A549 (cell line): ENCODE measurements around the gene SGSM1. TPM values are rescaled to one million over a fixed set of nuclear protein-coding genes. Genes with fewer than 3 reads are reported as not detected.
A peak's percentile ranks its signal among the peaks of the same experiment; 100 is the strongest.

Experiments used
- ATAC-seq, 2 experiments: fragments of 200-7000 bp in 1 of 2; fragments of >200 bp in 1 of 2; cut with Nextera tagmentation in 1 of 2; cut with Tn5 transposase in 1 of 2; 3 replicates each; pipeline versions ENCODE4 v1.8.0 to v1.9.1; 2018 to 2020; ENCODE audit warnings: mild to moderate bottlenecking in 1 of 2, moderate library complexity in 1 of 2
- CTCF ChIA-PET: fragments of 300-600 bp; sonication (Branson Sonifier 250); formaldehyde crosslinking; extraction: SDS; loops from one replicate; lab custom pipeline; 2021; ENCODE audit warnings: antibody characterized with exemption, inconsistent platforms; lab: Yijun Ruan, JAX
- POLR2A ChIA-PET: fragments of 350-600 bp; formaldehyde crosslinking; extraction: SDS; loops from one replicate; lab custom pipeline; 2021; ENCODE audit warnings: antibody characterized with exemption, inconsistent platforms; lab: Yijun Ruan, JAX
- DNase-seq, 2 experiments: peaks; one replicate each; pipeline versions ENCODE4 v3.0.0 to v3.0.0-alpha.2; 2011 to 2016; ENCODE audit warnings: low read depth in 1 of 2, low spot score in 1 of 2
- FAIRE-seq: peaks from 2 replicates; lab custom pipeline; 2011; peaks lifted over from hg19 to GRCh38; lab: Jason Lieb, UNC
- H3K27ac ChIP-seq, 2 experiments: fragments of >200 bp; sonication (Bioruptor Twin); formaldehyde crosslinking; 3 replicates each; pipeline ENCODE4 v1.5.1; 2016 to 2017
- H3K4me1 ChIP-seq: fragments of >200 bp; sonication (Bioruptor Twin); formaldehyde crosslinking; 3 replicates; pipeline ENCODE4 v1.6.1; 2016
- H3K4me2 ChIP-seq: fragments of >200 bp; sonication (Bioruptor Twin); formaldehyde crosslinking; 3 replicates; pipeline ENCODE4 v1.6.1; 2016
- H3K4me3 ChIP-seq: fragments of >200 bp; sonication (Bioruptor Twin); formaldehyde crosslinking; 3 replicates; pipeline ENCODE4 v1.5.1; 2016
- H3K9me3 ChIP-seq: fragments of >200 bp; sonication (Bioruptor Twin); formaldehyde crosslinking; 3 replicates; pipeline ENCODE4 v1.6.1; 2016
- CBX8 ChIP-seq: fragments of 200-600 bp; sonication (generic); IDR thresholded peaks from 2 replicates; pipeline ENCODE4 v1.6.1; 2016
- CEBPB ChIP-seq, 2 experiments: fragments of >200 bp in 1 of 2; sonication (Bioruptor Twin) in 1 of 2; formaldehyde crosslinking in 1 of 2; IDR thresholded peaks; 2 replicates each; pipeline ENCODE4 v1.6.1; 2012 to 2016
- EP300 ChIP-seq, 2 experiments: fragments of >200 bp; sonication (Bioruptor Twin); formaldehyde crosslinking; IDR thresholded peaks; 2 replicates in 1 of 2; 3 replicates in 1 of 2; pipeline ENCODE4 v1.6.1; 2016 to 2017
- FOXS1 ChIP-seq: fragments of 250-450 bp; sonication (Bioruptor Pico); IDR thresholded peaks from 2 replicates; pipeline ENCODE4 v1.5.0; 2020; ENCODE audit warnings: mild to moderate bottlenecking, moderate library complexity
- HDAC2 ChIP-seq: fragments of 200-600 bp; sonication (generic); IDR thresholded peaks from 2 replicates; pipeline ENCODE4 v1.6.1; 2016
- HOXB13 ChIP-seq: fragments of 250-450 bp; sonication (Bioruptor Pico); IDR thresholded peaks from 2 replicates; pipeline ENCODE4 v1.5.0; 2020; ENCODE audit warnings: low read depth, mild to moderate bottlenecking, moderate library complexity
- HOXB5 ChIP-seq: fragments of 250-450 bp; sonication (Bioruptor Pico); IDR thresholded peaks from 2 replicates; pipeline ENCODE4 v1.5.0; 2020; ENCODE audit warnings: mild to moderate bottlenecking, moderate library complexity
- JUNB ChIP-seq: fragments of >200 bp; sonication (Bioruptor Twin); formaldehyde crosslinking; IDR thresholded peaks from 2 replicates; pipeline ENCODE4 v1.6.1; 2016
- KDM1A ChIP-seq: fragments of 200-600 bp; sonication (generic); IDR thresholded peaks from 2 replicates; pipeline ENCODE4 v1.6.1; 2016; ENCODE audit warnings: low read depth, mild to moderate bottlenecking
- NR3C1 ChIP-seq: fragments of >200 bp; sonication (Bioruptor Twin); formaldehyde crosslinking; IDR thresholded peaks from 3 replicates; pipeline ENCODE4 v1.6.1; 2017
- POLR2A ChIP-seq: IDR thresholded peaks from 2 replicates; pipeline ENCODE4 v1.6.1; 2012; ENCODE audit warnings: mild to moderate bottlenecking, low read length
- RAD21 ChIP-seq, 2 experiments: fragments of >200 bp in 1 of 2; sonication (Bioruptor Twin) in 1 of 2; formaldehyde crosslinking in 1 of 2; IDR thresholded peaks in 1 of 2; conservative IDR thresholded peaks in 1 of 2; 2 replicates in 1 of 2; 3 replicates in 1 of 2; pipeline ENCODE4 v1.6.1; 2012 to 2018; ENCODE audit warnings: inconsistent platforms in 1 of 2
- RARB ChIP-seq: fragments of 250-450 bp; sonication (Bioruptor Pico); IDR thresholded peaks from 2 replicates; pipeline ENCODE4 v1.8.0; 2021; ENCODE audit warnings: mild to moderate bottlenecking, moderate library complexity
- RCOR1 ChIP-seq: fragments of 150-350 bp; IDR thresholded peaks from 2 replicates; pipeline ENCODE4 v1.6.1; 2014; ENCODE audit warnings: antibody characterized with exemption, low read length, low read depth
- RNF2 ChIP-seq: fragments of 200-600 bp; sonication (generic); IDR thresholded peaks from 2 replicates; pipeline ENCODE4 v1.6.1; 2016; ENCODE audit warnings: low read depth, mild to moderate bottlenecking, antibody characterized with exemption, moderate library complexity, borderline replicate concordance
- SMC3 ChIP-seq: fragments of >200 bp; sonication (Bioruptor Twin); formaldehyde crosslinking; IDR thresholded peaks from 3 replicates; pipeline ENCODE4 v1.6.1; 2018; ENCODE audit warnings: inconsistent platforms
- ZC3H11A ChIP-seq: fragments of 450-650 bp; IDR thresholded peaks from 2 replicates; pipeline ENCODE4 v1.6.1; 2014; ENCODE audit warnings: antibody characterized with exemption, mild to moderate bottlenecking
- ZFP36 ChIP-seq: fragments of 450-650 bp; IDR thresholded peaks from 2 replicates; pipeline ENCODE4 v1.6.1; 2014; ENCODE audit warnings: borderline replicate concordance; ENCODE audit not compliant: partially characterized antibody
- ZSCAN20 ChIP-seq: fragments of 250-450 bp; sonication (Bioruptor Pico); IDR thresholded peaks from 2 replicates; pipeline ENCODE4 v1.8.0; 2022; ENCODE audit warnings: mild to moderate bottlenecking, moderate library complexity
- WGBS: methylation state at CpG from one replicate; pipeline ENCODE4 v1.1.6; 2017; ENCODE audit errors: missing lambda C conversion rate; 5-methylcytosine and 5-hydroxymethylcytosine counted together
- polyA plus RNA-seq, 4 experiments: library from polyadenylated mRNA; depleted of rRNA in 3 of 4; stranded (reverse); fragments of >200 nt; fragmentation: RNase III in 1 of 4; extraction: RNeasy Plus Mini Kit Qiagen cat#74134 plus additional on column Dnase treatment in 1 of 4; gene quantifications; 2 replicates in 3 of 4; 3 replicates in 1 of 4; pipeline ENCODE4 v1.2.3, GENCODE V29; 2011 to 2017
- TF ChIP-seq, protein P1 (sequence below): fragments of 150-350 bp; IDR thresholded peaks from 2 replicates; pipeline ENCODE4 v1.6.1; 2014; ENCODE audit warnings: low read depth, mild to moderate bottlenecking, low read length
- TF ChIP-seq, protein P2 (sequence below): IDR thresholded peaks from 2 replicates; pipeline ENCODE4 v1.6.1; 2012; ENCODE audit warnings: low read depth, borderline replicate concordance
- TF ChIP-seq, protein P3 (sequence below): fragments of >200 bp; sonication (Bioruptor Twin); formaldehyde crosslinking; IDR thresholded peaks from 2 replicates; pipeline ENCODE4 v1.6.1; 2016
- TF ChIP-seq, protein P4 (sequence below): fragments of 250-450 bp; sonication (Bioruptor Pico); IDR thresholded peaks from 2 replicates; pipeline ENCODE4 v1.5.0; 2020; ENCODE audit warnings: low read depth, mild to moderate bottlenecking, moderate library complexity
- TF ChIP-seq, protein P5 (sequence below): fragments of >200 bp; sonication (Bioruptor Twin); formaldehyde crosslinking; IDR thresholded peaks from 3 replicates; pipeline ENCODE4 v1.5.1; 2016
- TF ChIP-seq, protein P6 (sequence below): fragments of >200 bp; sonication (Bioruptor Twin); formaldehyde crosslinking; IDR thresholded peaks from 3 replicates; pipeline ENCODE4 v1.6.1; 2016

The SGSM1 gene
- polyA plus RNA-seq, 2 of the 4 experiments (the other 2 are of a cell fraction): 0.50 to 1.4 TPM

DNA sequence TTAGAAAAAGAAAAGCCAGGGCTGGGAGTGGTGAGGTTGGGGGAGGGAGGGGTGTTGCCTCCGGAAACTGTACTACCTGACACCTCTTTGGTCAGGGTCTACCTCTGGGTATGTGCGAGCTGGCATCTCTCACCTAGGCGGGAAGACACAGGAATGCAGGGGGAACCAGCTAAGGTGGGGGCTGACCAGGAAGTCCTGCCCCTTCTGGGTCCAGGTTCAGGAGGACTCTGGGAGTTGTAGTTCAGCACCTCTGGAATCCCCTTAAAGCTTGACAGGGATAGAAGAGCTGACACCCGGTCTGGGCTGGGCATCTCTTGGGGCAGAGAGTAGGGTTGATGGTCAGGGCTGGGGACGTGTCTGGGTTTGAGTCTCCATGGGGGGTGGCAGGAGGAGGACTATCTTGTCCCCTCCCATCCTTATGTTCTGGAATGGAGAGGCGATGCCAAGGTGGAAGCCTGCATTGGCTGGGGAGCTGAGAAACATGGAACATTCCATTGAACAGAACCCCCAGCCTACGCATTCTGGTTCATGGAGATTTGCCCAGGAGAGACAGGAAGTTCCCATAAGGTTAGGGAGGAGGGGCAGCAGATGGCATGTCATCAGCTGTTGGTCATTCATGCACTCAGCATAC is 144.4 kb downstream of the SGSM1 start:
- ChIA-PET POLR2A (no interaction called here), CTCF (interaction anchor here (1.4 to 12.1 kb wide), 6 partner anchors 12 to 109 kb away, joined by 4 to 112 read pairs (median 24); no protein-coding TSS in a partner anchor)
- 0 out of 6 replicates have a peak, but pooled peaks of 1 of the 2 experiments have one; percentile 10 for ATAC-seq
- Histone ChIP-seq H3K4me3 (no peak overlapping the region), H3K4me1 (peaks cover 11% of the 10 kb centered on the region), H3K27ac (peak overlapping the region in 1 of 2 experiments; percentile 55; a peak in 1 of 6 replicates), H3K4me2 (peak overlapping the region; percentile 54; the same call in 2 of the 3 replicates), H3K9me3 (no peaks in the 10 kb centered on the region)
- TF ChIP-seq, protein P1, sequence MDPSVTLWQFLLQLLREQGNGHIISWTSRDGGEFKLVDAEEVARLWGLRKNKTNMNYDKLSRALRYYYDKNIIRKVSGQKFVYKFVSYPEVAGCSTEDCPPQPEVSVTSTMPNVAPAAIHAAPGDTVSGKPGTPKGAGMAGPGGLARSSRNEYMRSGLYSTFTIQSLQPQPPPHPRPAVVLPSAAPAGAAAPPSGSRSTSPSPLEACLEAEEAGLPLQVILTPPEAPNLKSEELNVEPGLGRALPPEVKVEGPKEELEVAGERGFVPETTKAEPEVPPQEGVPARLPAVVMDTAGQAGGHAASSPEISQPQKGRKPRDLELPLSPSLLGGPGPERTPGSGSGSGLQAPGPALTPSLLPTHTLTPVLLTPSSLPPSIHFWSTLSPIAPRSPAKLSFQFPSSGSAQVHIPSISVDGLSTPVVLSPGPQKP: no peak
- no peak for TF ChIP-seq HOXB13 (CRISPR knock-in tag)
- no peak for TF ChIP-seq HOXB5 (CRISPR knock-in tag)
- no peak for TF ChIP-seq RARB (CRISPR knock-in tag)
- TF ChIP-seq EP300 (IDR thresholded peaks at IDR 0.05): no peak
- TF ChIP-seq ZC3H11A: no peak
- TF ChIP-seq JUNB: no peak
- TF ChIP-seq, protein P2, sequence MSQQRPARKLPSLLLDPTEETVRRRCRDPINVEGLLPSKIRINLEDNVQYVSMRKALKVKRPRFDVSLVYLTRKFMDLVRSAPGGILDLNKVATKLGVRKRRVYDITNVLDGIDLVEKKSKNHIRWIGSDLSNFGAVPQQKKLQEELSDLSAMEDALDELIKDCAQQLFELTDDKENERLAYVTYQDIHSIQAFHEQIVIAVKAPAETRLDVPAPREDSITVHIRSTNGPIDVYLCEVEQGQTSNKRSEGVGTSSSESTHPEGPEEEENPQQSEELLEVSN: no peak
- no peak for TF ChIP-seq SMC3
- TF ChIP-seq ZFP36: no peak
- TF ChIP-seq RNF2: no peak
- no peak for TF ChIP-seq CBX8
- TF ChIP-seq RAD21 (conservative IDR thresholded peaks at IDR 0.05 in 1 of 2, IDR thresholded peaks at IDR 0.05 in 1 of 2): no peak
- no peak for TF ChIP-seq HDAC2
- TF ChIP-seq RCOR1: no peak
- TF ChIP-seq KDM1A: no peak
- no peak for TF ChIP-seq FOXS1
- peak in 1 of 2 experiments; percentile 19 for DNase-seq
- WGBS: 46% methylated on average over 6 of the region's 7 CpGs
- no peak for FAIRE-seq

DNA sequence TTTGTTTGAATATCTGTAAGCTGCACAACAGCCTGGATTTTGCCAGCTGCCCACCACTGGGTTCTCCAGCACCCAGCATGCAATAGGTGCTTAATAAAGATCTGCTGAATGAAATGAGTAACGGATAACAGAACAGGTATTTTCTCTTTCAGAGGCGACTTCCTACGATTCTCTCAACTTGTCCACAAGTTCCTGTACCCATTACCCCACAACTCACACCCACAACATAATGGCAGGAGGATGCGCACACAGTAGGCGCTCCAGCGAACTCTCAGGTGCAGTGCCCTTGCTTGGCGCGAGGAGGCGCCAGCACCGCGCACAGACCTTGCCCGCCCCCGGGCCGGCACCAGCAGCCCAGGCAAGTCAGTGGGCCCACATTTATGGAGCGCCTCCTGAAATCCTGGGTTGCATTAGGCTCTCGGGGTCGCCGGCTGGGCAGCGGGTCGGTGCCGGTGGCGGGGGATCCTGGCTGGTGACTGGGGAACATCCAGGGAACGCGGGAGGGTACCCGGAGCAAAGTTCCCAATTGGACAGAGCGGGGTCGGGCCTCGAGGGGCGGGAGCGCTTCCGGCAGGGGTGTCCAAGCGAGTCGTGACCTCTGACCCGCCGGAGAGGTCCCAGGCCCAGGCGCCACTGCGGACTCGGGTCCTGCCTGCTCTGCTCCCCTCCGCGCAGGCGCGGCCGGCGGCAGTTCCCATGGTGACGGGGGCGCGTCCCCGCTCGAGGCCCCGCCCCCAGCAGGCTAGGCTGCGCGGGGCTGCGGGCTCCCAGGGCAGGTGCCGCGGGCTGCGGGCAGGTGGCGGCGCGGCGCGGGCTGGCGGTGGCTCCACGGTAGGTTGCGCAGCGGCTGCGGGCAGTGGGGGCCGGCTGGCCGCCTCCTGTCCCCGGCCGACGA is 146.2 kb downstream of the SGSM1 start, which contains the start of gene KIAA1671:
TSS of gene KIAA1671 (plus strand) at position 775 of the 895 bp plus-strand sequence. CDS start 75,284 bp downstream, outside the sequence.
- ChIA-PET POLR2A (no interaction called here), CTCF (interaction anchor here (0.6 to 12.1 kb wide), 24 partner anchors 8 to 183 kb away, joined by 3 to 112 read pairs (median 5); no protein-coding TSS in a partner anchor)
- WGBS: 19% methylated on average over 5 of the region's 71 CpGs
- FAIRE-seq (no peak), ATAC-seq (peak; percentile 88 to 89), DNase-seq (peak; percentile 71 to 84)
- Histone ChIP-seq H3K9me3 (no peaks in the 10 kb centered on the region), H3K4me3 (peak within 1 kb of the TSS; percentile 67), H3K4me2 (peak within 1 kb of the TSS; percentile 85), H3K27ac (peak within 1 kb of the TSS; percentile 89 to 93), H3K4me1 (peaks cover 11% of the 10 kb centered on the region)
- TF ChIP-seq POLR2A (peak; percentile 79), NR3C1 (no peak), EP300 (IDR thresholded peaks at IDR 0.05) (no peak), SMC3 (peak; percentile 95), ZSCAN20 (CRISPR knock-in tag) (no peak), HOXB5 (CRISPR knock-in tag) (no peak), RARB (CRISPR knock-in tag) (no peak), CEBPB (IDR thresholded peaks at IDR 0.05) (no peak)
- TF ChIP-seq, protein P3, sequence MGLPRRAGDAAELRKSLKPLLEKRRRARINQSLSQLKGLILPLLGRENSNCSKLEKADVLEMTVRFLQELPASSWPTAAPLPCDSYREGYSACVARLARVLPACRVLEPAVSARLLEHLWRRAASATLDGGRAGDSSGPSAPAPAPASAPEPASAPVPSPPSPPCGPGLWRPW: no peak
- TF ChIP-seq, protein P4, sequence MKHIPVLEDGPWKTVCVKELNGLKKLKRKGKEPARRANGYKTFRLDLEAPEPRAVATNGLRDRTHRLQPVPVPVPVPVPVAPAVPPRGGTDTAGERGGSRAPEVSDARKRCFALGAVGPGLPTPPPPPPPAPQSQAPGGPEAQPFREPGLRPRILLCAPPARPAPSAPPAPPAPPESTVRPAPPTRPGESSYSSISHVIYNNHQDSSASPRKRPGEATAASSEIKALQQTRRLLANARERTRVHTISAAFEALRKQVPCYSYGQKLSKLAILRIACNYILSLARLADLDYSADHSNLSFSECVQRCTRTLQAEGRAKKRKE (CRISPR knock-in tag): no peak
- TF ChIP-seq, protein P5, sequence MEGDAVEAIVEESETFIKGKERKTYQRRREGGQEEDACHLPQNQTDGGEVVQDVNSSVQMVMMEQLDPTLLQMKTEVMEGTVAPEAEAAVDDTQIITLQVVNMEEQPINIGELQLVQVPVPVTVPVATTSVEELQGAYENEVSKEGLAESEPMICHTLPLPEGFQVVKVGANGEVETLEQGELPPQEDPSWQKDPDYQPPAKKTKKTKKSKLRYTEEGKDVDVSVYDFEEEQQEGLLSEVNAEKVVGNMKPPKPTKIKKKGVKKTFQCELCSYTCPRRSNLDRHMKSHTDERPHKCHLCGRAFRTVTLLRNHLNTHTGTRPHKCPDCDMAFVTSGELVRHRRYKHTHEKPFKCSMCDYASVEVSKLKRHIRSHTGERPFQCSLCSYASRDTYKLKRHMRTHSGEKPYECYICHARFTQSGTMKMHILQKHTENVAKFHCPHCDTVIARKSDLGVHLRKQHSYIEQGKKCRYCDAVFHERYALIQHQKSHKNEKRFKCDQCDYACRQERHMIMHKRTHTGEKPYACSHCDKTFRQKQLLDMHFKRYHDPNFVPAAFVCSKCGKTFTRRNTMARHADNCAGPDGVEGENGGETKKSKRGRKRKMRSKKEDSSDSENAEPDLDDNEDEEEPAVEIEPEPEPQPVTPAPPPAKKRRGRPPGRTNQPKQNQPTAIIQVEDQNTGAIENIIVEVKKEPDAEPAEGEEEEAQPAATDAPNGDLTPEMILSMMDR: peak; percentile 86
- TF ChIP-seq, protein P2: no peak
- TF ChIP-seq, protein P6, sequence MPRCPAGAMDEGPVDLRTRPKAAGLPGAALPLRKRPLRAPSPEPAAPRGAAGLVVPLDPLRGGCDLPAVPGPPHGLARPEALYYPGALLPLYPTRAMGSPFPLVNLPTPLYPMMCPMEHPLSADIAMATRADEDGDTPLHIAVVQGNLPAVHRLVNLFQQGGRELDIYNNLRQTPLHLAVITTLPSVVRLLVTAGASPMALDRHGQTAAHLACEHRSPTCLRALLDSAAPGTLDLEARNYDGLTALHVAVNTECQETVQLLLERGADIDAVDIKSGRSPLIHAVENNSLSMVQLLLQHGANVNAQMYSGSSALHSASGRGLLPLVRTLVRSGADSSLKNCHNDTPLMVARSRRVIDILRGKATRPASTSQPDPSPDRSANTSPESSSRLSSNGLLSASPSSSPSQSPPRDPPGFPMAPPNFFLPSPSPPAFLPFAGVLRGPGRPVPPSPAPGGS: 0 out of 3 replicates have a peak, but pooled peaks have one; percentile 45
